Measurements from ENCODE around the gene ZNF606. TPM values are rescaled to one million over a fixed set of nuclear protein-coding genes. Genes with fewer than 3 reads are reported as not detected.

ZNF606 gene
- total RNA-seq, 1 donor from 2014 or later, result 22.0 TPM

DNA sequence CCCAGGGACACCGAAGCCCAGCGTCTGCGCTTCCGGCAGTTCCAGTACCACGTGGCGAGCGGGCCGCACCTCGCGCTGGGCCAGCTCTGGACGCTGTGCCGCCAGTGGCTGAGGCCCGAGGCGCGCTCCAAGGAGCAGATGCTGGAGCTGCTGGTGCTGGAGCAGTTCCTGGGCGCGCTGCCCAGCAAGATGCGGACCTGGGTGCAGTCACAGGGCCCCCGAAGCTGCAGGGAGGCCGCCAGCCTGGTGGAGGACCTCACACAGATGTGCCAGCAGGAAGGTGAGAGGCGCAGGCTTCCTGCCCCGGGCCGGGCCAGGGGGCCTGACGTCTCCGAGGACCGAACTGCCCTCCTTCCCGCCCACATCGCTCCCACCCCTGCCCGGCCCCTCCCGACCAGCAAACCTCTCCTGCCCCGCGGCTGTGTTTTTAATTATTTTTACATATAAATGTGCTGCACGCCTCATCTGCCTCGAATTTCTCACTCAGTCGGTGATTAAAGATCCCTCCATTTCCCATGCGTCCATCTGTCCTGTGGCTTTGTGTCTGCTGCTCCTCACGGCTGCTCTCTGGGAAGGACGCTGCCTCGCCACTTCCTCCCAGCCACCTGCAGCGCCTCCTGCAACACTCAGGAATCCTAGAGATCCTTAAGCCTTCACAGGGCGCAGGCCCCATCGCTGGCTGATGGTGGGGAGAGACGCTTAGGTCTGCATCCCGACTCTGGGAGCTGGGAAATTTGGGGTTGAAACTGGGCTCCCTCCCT is 35.5 kb upstream of the ZNF606 start:
- peaks cover 18% of the 10 kb centered on the region for H3K9me3 Mint-ChIP-seq (ENCODE audit: unreplicated experiment)
- no peak overlapping the region for H3K27ac Mint-ChIP-seq (ENCODE audit: unreplicated experiment)
- H3K4me3 Mint-ChIP-seq (ENCODE audit: unreplicated experiment), result no peak overlapping the region

DNA sequence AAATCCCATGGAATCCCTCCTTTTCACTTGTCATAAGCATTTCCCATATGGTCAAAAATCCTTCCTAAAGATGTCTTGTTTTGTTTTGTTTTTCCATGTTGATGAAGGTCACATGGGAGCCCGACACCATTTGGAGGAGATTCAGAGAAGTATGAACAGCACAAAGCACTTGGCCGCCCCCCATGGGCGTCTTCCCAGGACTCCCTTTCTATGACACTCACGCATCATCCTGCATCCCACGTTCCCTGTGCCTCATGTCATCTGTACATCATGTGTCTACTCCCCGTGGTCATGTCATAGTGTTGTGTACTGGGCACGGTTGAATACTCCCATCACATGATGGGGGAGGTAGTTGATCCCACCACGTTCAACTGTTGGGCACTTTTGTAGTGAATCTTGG is 33.2 kb upstream of the ZNF606 start:
- Mint-ChIP-seq H3K4me3 (ENCODE audit: unreplicated experiment) (no peak overlapping the region), H3K36me3 (ENCODE audit: unreplicated experiment) (peaks cover 3% of the 10 kb centered on the region), H3K9me3 (ENCODE audit: unreplicated experiment) (peaks cover 13% of the 10 kb centered on the region), H3K27me3 (ENCODE audit: unreplicated experiment) (no peaks in the 10 kb centered on the region), H3K27ac (ENCODE audit: unreplicated experiment) (no peak overlapping the region), H3K4me1 (ENCODE audit: unreplicated experiment) (no peaks in the 10 kb centered on the region)
- no peak for DNase-seq (ENCODE audit: extremely low spot score, unreplicated experiment)
- TF ChIP-seq, protein P1, sequence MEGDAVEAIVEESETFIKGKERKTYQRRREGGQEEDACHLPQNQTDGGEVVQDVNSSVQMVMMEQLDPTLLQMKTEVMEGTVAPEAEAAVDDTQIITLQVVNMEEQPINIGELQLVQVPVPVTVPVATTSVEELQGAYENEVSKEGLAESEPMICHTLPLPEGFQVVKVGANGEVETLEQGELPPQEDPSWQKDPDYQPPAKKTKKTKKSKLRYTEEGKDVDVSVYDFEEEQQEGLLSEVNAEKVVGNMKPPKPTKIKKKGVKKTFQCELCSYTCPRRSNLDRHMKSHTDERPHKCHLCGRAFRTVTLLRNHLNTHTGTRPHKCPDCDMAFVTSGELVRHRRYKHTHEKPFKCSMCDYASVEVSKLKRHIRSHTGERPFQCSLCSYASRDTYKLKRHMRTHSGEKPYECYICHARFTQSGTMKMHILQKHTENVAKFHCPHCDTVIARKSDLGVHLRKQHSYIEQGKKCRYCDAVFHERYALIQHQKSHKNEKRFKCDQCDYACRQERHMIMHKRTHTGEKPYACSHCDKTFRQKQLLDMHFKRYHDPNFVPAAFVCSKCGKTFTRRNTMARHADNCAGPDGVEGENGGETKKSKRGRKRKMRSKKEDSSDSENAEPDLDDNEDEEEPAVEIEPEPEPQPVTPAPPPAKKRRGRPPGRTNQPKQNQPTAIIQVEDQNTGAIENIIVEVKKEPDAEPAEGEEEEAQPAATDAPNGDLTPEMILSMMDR (IDR thresholded peaks at IDR 0.05), result no peak

More for the DNA sequence above, 35.5 kb upstream of the ZNF606 start:
- peaks cover 3% of the 10 kb centered on the region for H3K36me3 Mint-ChIP-seq (ENCODE audit: unreplicated experiment)
- no peaks in the 10 kb centered on the region for H3K4me1 Mint-ChIP-seq (ENCODE audit: unreplicated experiment)
- no peak for DNase-seq (ENCODE audit: extremely low spot score, unreplicated experiment)
- H3K27me3 Mint-ChIP-seq (ENCODE audit: unreplicated experiment), result no peaks in the 10 kb centered on the region
- TF ChIP-seq, protein P1 (IDR thresholded peaks at IDR 0.05), result no peak

DNA sequence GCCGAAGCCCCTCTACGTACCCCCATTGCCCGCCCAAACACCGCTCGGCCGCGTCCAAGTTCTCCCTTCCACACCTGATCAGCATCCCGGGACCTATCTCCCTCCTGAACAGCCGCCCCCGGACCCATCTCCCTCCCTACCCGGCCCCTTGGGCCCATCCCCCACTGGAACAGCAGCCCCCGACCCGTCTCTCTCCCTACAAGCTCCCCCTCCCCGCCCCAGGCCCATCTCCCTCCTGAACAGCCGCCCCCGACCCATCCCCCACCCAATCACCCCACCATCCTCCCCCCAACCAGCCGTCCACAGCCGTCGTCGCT is 31.8 kb upstream of the ZNF606 start:
- peaks cover 13% of the 10 kb centered on the region for H3K9me3 Mint-ChIP-seq (ENCODE audit: unreplicated experiment)
- DNase-seq (ENCODE audit: extremely low spot score, unreplicated experiment), result no peak
- TF ChIP-seq, protein P1 (IDR thresholded peaks at IDR 0.05), result no peak
- H3K36me3 Mint-ChIP-seq (ENCODE audit: unreplicated experiment), result peaks cover 3% of the 10 kb centered on the region
- no peak overlapping the region for H3K27ac Mint-ChIP-seq (ENCODE audit: unreplicated experiment)
- H3K27me3 Mint-ChIP-seq (ENCODE audit: unreplicated experiment), result no peaks in the 10 kb centered on the region
- no peak overlapping the region for H3K4me3 Mint-ChIP-seq (ENCODE audit: unreplicated experiment)
- no peaks in the 10 kb centered on the region for H3K4me1 Mint-ChIP-seq (ENCODE audit: unreplicated experiment)

DNA sequence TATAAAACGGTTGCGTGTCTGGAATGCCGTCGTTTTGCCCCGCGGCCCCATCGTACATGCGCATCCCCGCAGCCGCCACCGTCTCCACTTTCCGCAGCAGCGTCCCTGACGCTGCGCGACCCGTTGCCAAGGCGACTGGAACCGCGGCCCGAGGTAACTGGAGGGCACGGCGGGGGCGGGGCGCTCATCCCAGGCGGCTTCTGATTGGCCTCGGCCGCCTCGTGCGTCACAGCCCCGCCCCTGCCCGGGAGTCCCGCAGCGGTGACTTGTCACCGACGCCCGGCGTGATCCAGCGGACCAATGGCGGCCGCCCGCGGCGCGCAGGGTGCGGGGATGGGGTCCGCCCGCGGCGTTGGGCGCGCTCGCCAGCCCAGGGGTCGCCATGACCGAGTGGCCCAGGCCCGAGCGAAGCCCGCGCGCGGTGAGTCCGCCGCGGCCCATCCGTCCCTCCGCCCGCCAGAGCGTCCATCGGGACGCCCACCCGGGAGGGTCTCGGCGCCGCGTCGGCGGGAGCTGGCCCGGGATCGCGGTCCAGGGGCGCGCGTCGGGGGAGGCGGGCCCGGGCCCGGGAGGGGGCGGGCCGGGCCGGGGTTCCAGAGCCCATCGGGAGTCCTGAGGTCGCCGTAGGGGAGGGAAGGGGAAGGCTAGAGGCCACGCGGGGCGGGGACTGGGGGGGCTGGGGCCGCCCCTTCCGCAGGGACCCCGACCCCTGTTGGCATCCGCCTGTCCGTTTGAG is 31.3 kb upstream of the ZNF606 start, which contains the start of gene ZSCAN1:
Gene ZSCAN1, plus strand, starts transcription at position 285 of the 736 bp plus-strand sequence. CDS start 3,812 bp downstream, outside the sequence.
- TF ChIP-seq, protein P1 (IDR thresholded peaks at IDR 0.05), result no peak
- peak within 1 kb of the TSS; percentile 42 for H3K4me3 Mint-ChIP-seq (ENCODE audit: unreplicated experiment)
- H3K4me1 Mint-ChIP-seq (ENCODE audit: unreplicated experiment), result no peaks in the 10 kb centered on the region
- peaks cover 13% of the 10 kb centered on the region for H3K9me3 Mint-ChIP-seq (ENCODE audit: unreplicated experiment)
- H3K27me3 Mint-ChIP-seq (ENCODE audit: unreplicated experiment), result no peaks in the 10 kb centered on the region
- peaks cover 3% of the 10 kb centered on the region for H3K36me3 Mint-ChIP-seq (ENCODE audit: unreplicated experiment)
- DNase-seq (ENCODE audit: extremely low spot score, unreplicated experiment), result peak; percentile 91
- no peak within 1 kb of the TSS for H3K27ac Mint-ChIP-seq (ENCODE audit: unreplicated experiment)

DNA sequence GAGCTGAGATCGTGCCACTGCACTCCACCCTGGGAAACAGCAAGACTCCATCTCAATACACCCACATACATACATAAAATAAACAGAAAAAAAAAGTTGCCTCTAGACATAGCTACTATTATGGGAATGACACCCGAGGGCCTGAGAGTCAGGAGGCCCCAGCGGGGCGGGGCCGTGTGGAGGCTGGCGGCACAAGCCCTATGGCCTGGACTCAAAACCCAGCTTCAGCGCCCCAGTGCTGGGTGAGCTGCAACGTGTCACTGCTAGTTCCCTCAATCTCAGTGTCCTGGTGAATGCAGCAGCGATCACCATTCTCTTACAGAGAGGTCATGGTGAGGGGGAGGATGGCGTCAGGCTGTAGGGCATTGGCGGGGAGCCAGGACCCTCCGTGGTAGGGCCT is 22.0 kb upstream of the ZNF606 start:
- peaks cover 20% of the 10 kb centered on the region for H3K9me3 Mint-ChIP-seq (ENCODE audit: unreplicated experiment)
- TF ChIP-seq, protein P1 (IDR thresholded peaks at IDR 0.05), result no peak
- H3K27ac Mint-ChIP-seq (ENCODE audit: unreplicated experiment), result no peak overlapping the region
- H3K36me3 Mint-ChIP-seq (ENCODE audit: unreplicated experiment), result no peaks in the 10 kb centered on the region
- H3K4me3 Mint-ChIP-seq (ENCODE audit: unreplicated experiment), result no peak overlapping the region
- H3K27me3 Mint-ChIP-seq (ENCODE audit: unreplicated experiment), result no peaks in the 10 kb centered on the region
- no peak for DNase-seq (ENCODE audit: extremely low spot score, unreplicated experiment)
- H3K4me1 Mint-ChIP-seq (ENCODE audit: unreplicated experiment), result no peaks in the 10 kb centered on the region

Data from osteocyte (in vitro differentiated cells).